ENCODE results near the gene CD69.

The CD69 gene

DNA sequence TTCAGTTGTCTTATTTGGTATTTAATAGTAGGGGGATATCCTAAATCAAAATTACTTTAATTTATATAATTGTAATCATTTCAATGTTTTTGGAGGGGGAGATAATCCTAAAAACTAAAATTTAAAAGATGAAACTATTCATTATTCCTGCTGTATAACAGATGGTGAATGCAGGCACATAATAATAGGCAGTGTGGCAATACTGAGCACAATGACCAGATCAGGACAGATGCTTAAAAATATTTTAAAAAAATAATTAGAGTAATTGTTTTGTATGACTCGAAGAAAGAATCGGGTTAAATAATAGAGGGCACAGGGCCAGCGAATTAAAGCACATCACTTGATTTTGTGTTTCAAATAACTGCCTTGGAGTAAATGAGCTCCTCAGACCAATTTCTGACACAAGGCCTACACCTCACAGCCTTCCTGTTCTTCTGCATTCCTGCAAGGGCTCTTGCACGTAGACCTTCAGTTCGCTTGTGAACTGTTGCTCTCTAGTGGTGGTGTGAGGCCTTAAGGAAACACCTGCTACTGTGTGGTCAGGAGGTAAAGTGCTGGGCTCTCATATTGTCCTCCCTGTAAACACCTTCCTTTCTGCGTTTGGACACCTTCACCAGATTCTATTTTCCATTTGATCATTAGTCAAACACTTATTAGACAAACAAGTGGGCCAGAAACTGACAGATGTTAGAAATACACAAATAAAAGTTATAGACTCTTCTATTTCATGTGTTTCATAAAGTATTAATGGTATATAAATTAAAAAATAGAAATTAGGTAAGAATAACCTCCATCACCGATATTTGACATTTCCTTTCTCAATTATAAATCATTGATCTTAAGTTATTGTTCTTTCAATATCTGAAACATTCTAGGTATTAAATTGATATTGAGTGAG lies 37.3 kb upstream of the CD69 start:
- Histone ChIP-seq H3K4me3 (no peak overlapping the region), H3K27ac (no peak overlapping the region)
- TF ChIP-seq, protein P1, sequence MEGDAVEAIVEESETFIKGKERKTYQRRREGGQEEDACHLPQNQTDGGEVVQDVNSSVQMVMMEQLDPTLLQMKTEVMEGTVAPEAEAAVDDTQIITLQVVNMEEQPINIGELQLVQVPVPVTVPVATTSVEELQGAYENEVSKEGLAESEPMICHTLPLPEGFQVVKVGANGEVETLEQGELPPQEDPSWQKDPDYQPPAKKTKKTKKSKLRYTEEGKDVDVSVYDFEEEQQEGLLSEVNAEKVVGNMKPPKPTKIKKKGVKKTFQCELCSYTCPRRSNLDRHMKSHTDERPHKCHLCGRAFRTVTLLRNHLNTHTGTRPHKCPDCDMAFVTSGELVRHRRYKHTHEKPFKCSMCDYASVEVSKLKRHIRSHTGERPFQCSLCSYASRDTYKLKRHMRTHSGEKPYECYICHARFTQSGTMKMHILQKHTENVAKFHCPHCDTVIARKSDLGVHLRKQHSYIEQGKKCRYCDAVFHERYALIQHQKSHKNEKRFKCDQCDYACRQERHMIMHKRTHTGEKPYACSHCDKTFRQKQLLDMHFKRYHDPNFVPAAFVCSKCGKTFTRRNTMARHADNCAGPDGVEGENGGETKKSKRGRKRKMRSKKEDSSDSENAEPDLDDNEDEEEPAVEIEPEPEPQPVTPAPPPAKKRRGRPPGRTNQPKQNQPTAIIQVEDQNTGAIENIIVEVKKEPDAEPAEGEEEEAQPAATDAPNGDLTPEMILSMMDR (IDR thresholded peaks at IDR 0.05): no peak
- DNase-seq (ENCODE audit: low spot score): no peak

DNA sequence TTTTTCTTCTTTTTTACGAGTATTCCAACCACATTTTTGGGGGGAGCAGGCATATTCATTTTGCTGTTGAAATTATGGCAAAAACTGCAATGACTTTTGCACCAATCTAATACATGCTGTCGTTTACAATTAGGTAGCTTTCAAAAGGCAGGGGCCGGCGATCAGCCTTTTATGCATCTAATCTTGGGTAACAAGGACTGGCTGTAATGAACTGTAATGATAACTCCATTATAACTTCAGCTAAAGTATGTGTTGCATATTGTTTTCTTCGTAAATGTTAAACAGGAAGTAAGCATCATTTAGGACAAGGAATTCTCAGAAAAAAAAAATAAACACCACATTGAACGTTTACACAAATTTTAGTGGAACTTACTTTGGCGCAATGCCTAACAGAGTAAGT lies 36.3 kb upstream of the CD69 start:
- H3K27ac ChIP-seq: no peak overlapping the region
- DNase-seq (ENCODE audit: low spot score): no peak
- TF ChIP-seq, protein P1 (IDR thresholded peaks at IDR 0.05): no peak
- H3K4me3 ChIP-seq: no peak overlapping the region

DNA sequence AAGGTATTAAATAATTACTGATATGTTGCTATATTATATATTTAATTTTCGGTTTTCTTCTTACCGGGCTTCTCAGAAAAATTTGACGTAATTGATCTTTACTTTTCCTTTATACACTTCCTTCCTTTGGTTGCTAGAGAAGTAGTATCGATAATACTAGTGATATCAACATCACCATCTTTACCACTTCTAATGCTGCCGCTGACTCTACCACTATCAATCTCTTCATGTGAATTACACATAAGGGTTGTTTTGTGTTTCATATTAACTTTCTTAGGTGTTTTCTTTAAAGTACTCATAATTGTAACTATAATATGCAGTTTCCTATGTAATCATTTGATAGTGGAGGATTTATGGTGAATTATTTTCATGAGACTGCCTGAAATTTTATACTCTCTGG lies 35.6 kb upstream of the CD69 start:
- DNase-seq (ENCODE audit: low spot score): no peak
- H3K4me3 ChIP-seq: no peak overlapping the region
- no peak overlapping the region for H3K27ac ChIP-seq
- TF ChIP-seq, protein P1 (IDR thresholded peaks at IDR 0.05): no peak

DNA sequence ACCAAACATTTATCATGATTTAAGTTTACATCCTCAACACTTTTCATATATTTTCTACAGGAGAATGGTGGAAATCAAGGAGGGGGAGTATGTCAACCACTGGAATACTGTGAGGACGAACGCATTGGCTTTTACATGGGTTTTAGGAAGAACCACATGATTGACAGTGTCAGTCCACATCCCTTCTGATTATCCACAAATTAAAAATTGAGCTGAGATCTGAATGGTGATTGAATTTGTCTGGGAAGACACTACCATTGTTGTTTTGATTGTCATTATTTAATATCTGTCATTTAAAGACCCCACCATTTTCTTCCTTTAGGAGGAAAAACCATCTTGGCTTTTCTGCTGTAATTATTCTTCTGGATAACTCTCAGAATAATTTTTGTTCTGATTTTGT lies 35.2 kb upstream of the CD69 start:
- TF ChIP-seq, protein P1 (IDR thresholded peaks at IDR 0.05): no peak
- DNase-seq (ENCODE audit: low spot score): no peak
- no peak overlapping the region for H3K4me3 ChIP-seq

DNA sequence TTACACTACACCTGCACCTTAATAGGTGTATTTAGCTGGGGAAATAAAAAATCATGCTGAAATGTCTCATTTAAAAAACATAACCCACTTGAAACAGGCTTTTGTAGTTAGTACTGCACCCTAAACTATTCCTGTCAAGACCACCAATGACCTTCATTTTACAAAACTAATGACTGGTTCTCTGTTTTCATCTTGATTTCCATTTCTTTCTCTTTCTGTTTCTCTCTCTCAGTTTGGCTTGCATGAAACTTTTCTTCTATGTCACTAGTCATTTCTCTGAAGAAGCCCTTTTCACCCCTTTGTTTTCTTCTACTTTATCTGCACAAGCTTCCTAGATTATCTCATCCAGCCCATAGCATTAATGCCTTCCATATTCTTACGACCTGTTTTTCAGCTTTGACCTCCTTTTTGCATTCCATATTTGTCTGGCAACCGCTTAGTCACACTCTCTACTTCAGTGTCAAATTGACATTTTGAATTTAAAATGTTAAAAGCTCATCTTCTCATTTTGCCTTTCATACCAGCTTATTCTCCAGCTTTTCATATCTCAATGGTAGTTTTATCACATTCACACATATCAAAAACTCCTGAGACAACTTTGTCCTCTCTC lies 33.9 kb upstream of the CD69 start:
- no peak overlapping the region for H3K4me3 ChIP-seq
- DNase-seq (ENCODE audit: low spot score): no peak
- H3K27ac ChIP-seq: no peak overlapping the region
- TF ChIP-seq, protein P1 (IDR thresholded peaks at IDR 0.05): no peak

More for the DNA sequence above, 35.2 kb upstream of the CD69 start:
- no peak overlapping the region for H3K27ac ChIP-seq

DNA sequence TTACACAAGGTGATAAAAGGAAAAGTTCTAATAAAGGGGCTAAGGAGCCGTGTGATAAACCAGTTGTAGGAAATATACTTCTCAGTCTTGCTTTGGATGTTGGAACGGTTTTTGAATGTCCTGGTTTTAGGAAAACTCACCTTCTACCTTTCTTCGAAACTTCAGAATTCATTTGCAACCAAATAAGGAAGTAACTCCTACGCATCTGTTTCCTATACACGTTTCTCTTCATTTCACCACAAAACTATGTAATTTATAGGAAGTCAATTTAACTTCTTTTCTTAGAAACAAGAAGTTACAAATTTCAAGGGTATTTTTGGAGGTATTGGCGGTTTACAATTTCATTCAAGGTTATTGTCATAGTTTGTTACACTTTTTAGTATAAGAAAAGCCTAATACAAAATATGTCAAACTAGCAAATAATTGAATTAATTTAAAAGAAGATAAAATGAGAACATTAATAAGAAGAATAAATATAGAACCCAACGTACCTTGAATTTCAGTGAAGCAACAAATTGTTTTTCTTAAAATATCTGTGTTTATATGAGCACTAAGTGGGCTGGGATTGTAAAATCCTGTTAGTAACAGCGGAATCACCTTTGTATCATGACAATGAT lies 33.2 kb upstream of the CD69 start:
- H3K27ac ChIP-seq: no peak overlapping the region
- no peak overlapping the region for H3K4me3 ChIP-seq
- TF ChIP-seq, protein P1 (IDR thresholded peaks at IDR 0.05): no peak
- DNase-seq (ENCODE audit: low spot score): no peak

Data from coronary artery (tissue), 2 donors.